ENCODE data around the gene CDYL2.
"Not testable (repeated sequence)": the region's sequence is repeated elsewhere in the genome, so short reads cannot be mapped to it uniquely, and the experiment has no call there.

Gene CDYL2

DNA sequence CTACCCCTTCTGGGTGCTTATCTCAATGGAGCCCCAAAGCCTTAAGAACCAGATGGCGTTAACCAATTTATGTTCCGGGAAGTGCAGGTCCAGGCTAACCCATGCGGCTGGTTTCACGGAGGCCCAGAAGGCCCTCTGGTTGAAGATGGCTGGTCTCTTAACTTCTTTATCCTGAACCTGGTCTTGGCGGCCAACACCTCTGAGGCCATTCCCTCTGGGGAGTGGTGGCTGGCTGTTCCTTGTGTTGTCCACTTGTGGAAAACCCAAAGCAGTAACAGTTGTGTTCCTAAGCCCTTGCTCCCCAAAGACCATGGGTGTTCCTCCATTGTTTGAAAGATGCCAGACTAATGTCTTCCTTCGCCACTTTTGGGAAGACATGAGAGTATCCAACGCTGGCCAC, 1.5 kb downstream of the CDYL2 start:
- H3K9me3 Mint-ChIP-seq: no peaks in the 10 kb centered on the region
- peaks cover 18% of the 10 kb centered on the region for H3K27me3 Mint-ChIP-seq
- H3K4me1 Mint-ChIP-seq (ENCODE audit: low read depth): peaks cover 23% of the 10 kb centered on the region
- H3K27ac Mint-ChIP-seq: peak overlapping the region; percentile 85
- H3K36me3 Mint-ChIP-seq (ENCODE audit: low read depth): peaks cover 8% of the 10 kb centered on the region
- peak overlapping the region; percentile 59 for H3K4me3 Mint-ChIP-seq
- intact Hi-C loops (cut with micrococcal nuclease): loop anchor here (5.0 kb wide), 1 partner anchor 261 kb away; the partner anchor contains the start of gene DYNLRB2

GRCh38 chr16:80802138-80802537, 2.3 kb downstream of the CDYL2 start:
- Mint-ChIP-seq H3K27me3 (peaks cover 18% of the 10 kb centered on the region), H3K4me1 (ENCODE audit: low read depth) (peaks cover 23% of the 10 kb centered on the region), H3K9me3 (no peaks in the 10 kb centered on the region), H3K27ac (no peak overlapping the region), H3K36me3 (ENCODE audit: low read depth) (peaks cover 8% of the 10 kb centered on the region), H3K4me3 (no peak overlapping the region)
- intact Hi-C loops (cut with micrococcal nuclease): loop anchor here (5.0 kb wide), 1 partner anchor 260 kb away; the partner anchor contains the start of gene DYNLRB2

GRCh38 chr16:80794071-80794470, 10.3 kb downstream of the CDYL2 start:
- H3K36me3 Mint-ChIP-seq (ENCODE audit: low read depth): no peaks in the 10 kb centered on the region

GRCh38 chr16:80792031-80792430, 12.4 kb downstream of the CDYL2 start:
- no peaks in the 10 kb centered on the region for H3K27me3 Mint-ChIP-seq
- H3K4me3 Mint-ChIP-seq: no peak overlapping the region
- H3K9me3 Mint-ChIP-seq: no peaks in the 10 kb centered on the region
- no peaks in the 10 kb centered on the region for H3K4me1 Mint-ChIP-seq (ENCODE audit: low read depth)
- no peak overlapping the region for H3K27ac Mint-ChIP-seq
- H3K36me3 Mint-ChIP-seq (ENCODE audit: low read depth): no peaks in the 10 kb centered on the region
- intact Hi-C loops (cut with micrococcal nuclease): no loop called here

More at GRCh38 chr16:80794071-80794470, 10.3 kb downstream of the CDYL2 start:
- H3K4me1 Mint-ChIP-seq (ENCODE audit: low read depth): no peaks in the 10 kb centered on the region
- no peaks in the 10 kb centered on the region for H3K27me3 Mint-ChIP-seq
- H3K27ac Mint-ChIP-seq: no peak overlapping the region
- H3K9me3 Mint-ChIP-seq: no peaks in the 10 kb centered on the region
- H3K4me3 Mint-ChIP-seq: no peak overlapping the region
- intact Hi-C loops (cut with micrococcal nuclease): no loop called here

GRCh38 chr16:80791411-80791810, 13.0 kb downstream of the CDYL2 start:
- H3K4me3 Mint-ChIP-seq: no peak overlapping the region
- H3K4me1 Mint-ChIP-seq (ENCODE audit: low read depth): no peaks in the 10 kb centered on the region
- intact Hi-C loops (cut with micrococcal nuclease): no loop called here
- no peaks in the 10 kb centered on the region for H3K27me3 Mint-ChIP-seq
- peaks cover 3% of the 10 kb centered on the region for H3K9me3 Mint-ChIP-seq
- H3K27ac Mint-ChIP-seq: no peak overlapping the region
- no peaks in the 10 kb centered on the region for H3K36me3 Mint-ChIP-seq (ENCODE audit: low read depth)

DNA sequence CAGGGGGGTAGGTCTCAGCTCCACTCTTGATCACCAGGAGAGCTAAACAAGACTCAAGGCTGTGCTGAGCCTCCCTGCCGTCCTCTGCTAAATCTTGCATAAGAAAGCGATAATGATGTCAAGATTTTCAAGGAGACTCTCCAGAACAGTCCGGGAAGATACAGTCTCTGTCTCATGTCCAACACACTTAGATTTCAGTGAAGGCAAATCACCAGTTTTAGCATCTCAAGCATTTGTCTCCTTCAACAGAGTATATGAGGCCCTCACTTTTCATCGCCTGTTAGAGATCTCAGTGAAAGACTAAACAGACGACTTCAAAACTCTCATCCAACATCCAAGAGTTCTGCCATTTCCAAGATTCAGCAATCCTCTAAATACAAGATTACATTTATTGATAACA, 13.6 kb downstream of the CDYL2 start:
- H3K27me3 Mint-ChIP-seq: no peaks in the 10 kb centered on the region
- no peaks in the 10 kb centered on the region for H3K4me1 Mint-ChIP-seq (ENCODE audit: low read depth)
- no peaks in the 10 kb centered on the region for H3K36me3 Mint-ChIP-seq (ENCODE audit: low read depth)
- H3K9me3 Mint-ChIP-seq: peaks cover 9% of the 10 kb centered on the region
- no peak overlapping the region for H3K4me3 Mint-ChIP-seq
- no peak overlapping the region for H3K27ac Mint-ChIP-seq
- intact Hi-C loops (cut with micrococcal nuclease): no loop called here

- H3K9me3 Mint-ChIP-seq: peaks cover 28% of the 10 kb centered on the region
- no peaks in the 10 kb centered on the region for H3K27me3 Mint-ChIP-seq
- H3K36me3 Mint-ChIP-seq (ENCODE audit: low read depth): no peaks in the 10 kb centered on the region
- H3K27ac Mint-ChIP-seq: no peak overlapping the region
- H3K4me3 Mint-ChIP-seq: no peak overlapping the region
- peaks cover 4% of the 10 kb centered on the region for H3K4me1 Mint-ChIP-seq (ENCODE audit: low read depth)
- intact Hi-C loops (cut with micrococcal nuclease): no loop called here
Measured at GRCh38 chr16:80788027-80788426, 16.4 kb downstream of the CDYL2 start.

DNA sequence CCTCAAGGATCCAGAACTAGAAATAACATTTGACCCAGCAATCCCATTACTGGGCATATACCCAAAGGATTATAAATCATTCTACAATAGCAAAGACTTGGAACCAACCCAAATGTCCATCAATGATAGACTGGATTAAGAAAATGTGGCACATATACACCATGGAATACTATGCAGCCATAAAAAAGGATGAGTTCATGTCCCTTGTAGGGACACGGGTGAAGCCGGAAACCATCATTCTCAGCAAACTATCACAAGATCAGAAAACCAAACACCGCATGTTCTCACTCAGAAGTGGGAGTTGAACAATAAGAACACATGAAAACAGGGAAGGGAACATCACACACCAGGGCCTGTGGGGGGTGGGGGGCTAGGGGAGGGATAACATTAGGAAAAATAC, 17.8 kb downstream of the CDYL2 start:
- not testable (repeated sequence) for H3K27ac Mint-ChIP-seq

DNA sequence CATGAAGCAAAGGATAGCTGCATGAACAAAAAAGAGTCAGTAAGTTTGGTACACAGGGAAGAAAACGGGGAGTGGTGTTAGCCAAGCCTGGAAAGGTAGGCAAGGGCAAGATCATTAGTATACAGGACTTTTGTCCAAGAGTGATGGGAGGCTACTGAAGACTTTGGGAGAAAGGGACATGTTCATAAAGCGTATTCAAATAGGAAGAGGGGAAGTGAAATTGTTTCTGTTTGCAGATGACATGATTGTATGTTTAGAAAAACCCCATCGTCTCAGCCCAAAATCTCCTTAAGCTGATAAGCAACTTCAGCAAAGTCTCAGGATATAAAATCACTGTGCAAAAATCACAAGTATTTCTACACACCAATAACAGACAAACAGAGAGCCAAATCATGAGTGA, 19.4 kb downstream of the CDYL2 start:
- no peaks in the 10 kb centered on the region for H3K27me3 Mint-ChIP-seq
- no peak overlapping the region for H3K4me3 Mint-ChIP-seq
- H3K36me3 Mint-ChIP-seq (ENCODE audit: low read depth): no peaks in the 10 kb centered on the region
- intact Hi-C loops (cut with micrococcal nuclease): no loop called here
- peaks cover 53% of the 10 kb centered on the region for H3K9me3 Mint-ChIP-seq
- H3K27ac Mint-ChIP-seq: no peak overlapping the region
- peaks cover 4% of the 10 kb centered on the region for H3K4me1 Mint-ChIP-seq (ENCODE audit: low read depth)

More for the DNA sequence above, 17.8 kb downstream of the CDYL2 start:
- intact Hi-C loops (cut with micrococcal nuclease); H3K36me3 Mint-ChIP-seq (ENCODE audit: low read depth); H3K27me3 Mint-ChIP-seq; H3K4me3 Mint-ChIP-seq; H3K4me1 Mint-ChIP-seq (ENCODE audit: low read depth): not testable (repeated sequence)
- peaks cover 43% of the 10 kb centered on the region for H3K9me3 Mint-ChIP-seq

DNA sequence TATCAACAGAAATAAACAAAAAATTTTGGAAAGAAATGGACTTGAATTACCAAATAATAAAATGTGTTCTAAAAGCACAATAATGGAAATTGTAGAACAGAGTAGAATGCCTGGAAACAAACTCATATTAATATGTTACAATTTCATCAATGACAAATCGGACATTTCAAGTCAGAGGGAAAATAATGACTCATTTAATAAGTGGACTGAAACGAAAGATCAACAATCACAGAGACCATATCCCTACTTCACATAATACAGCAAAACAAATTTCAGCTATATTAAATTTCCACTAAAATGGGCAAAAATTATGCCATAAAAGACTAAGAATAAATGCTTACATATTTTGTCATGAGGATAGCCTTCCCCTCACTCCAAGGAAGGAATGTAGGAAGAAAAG, 25.7 kb downstream of the CDYL2 start:
- no peaks in the 10 kb centered on the region for H3K36me3 Mint-ChIP-seq (ENCODE audit: low read depth)
- H3K4me1 Mint-ChIP-seq (ENCODE audit: low read depth): no peaks in the 10 kb centered on the region
- intact Hi-C loops (cut with micrococcal nuclease): no loop called here
- H3K27me3 Mint-ChIP-seq: no peaks in the 10 kb centered on the region
- peaks cover 29% of the 10 kb centered on the region for H3K9me3 Mint-ChIP-seq
- no peak overlapping the region for H3K4me3 Mint-ChIP-seq
- H3K27ac Mint-ChIP-seq: no peak overlapping the region

DNA sequence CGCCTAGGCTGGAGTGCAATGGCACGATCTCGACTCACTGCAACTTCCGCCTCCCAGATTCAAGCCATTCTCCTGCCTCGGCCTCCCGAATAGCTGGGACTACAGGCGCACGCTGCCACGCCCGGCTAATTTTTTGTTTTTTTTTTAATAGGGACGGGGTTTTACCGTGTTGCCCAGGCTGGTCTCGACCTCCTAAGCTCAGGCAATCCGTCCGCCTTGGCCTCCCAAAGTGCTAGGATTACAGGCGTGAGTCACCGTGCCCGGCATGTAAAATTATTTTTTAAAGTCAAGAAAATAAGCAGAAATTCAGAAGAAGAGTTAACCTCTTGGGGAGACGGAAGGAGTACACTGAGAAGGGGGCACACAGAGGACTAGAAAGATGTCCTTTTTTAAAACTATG, 27.5 kb downstream of the CDYL2 start:
- Mint-ChIP-seq H3K4me1 (ENCODE audit: low read depth) (no peaks in the 10 kb centered on the region), H3K27me3 (no peaks in the 10 kb centered on the region), H3K4me3 (no peak overlapping the region), H3K9me3 (peaks cover 21% of the 10 kb centered on the region), H3K27ac (no peak overlapping the region), H3K36me3 (ENCODE audit: low read depth) (no peaks in the 10 kb centered on the region)
- intact Hi-C loops (cut with micrococcal nuclease): no loop called here

DNA sequence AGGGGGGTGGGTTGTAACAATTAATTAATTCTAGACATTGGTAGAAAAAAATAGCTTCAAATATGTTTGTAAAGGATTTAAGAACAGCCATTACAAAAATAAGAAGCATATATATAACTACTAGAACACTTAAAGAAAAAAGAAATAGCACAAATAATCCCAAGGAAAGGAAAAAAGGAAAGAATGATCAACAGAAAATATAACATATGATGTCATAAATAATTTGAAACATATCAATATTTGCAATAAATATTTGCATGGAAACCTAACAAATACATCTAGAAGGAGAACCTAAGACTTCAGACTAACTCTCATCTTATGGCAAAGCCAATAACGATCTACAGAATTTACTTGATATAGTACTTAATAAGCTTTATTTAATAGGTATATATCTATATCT, 28.9 kb downstream of the CDYL2 start:
- H3K9me3 Mint-ChIP-seq: peaks cover 13% of the 10 kb centered on the region

GRCh38 chr16:80766798-80767197, 37.6 kb downstream of the CDYL2 start:
- Mint-ChIP-seq H3K27ac (no peak overlapping the region), H3K36me3 (ENCODE audit: low read depth) (no peaks in the 10 kb centered on the region)
- intact Hi-C loops (cut with micrococcal nuclease): no loop called here

More for the DNA sequence above, 28.9 kb downstream of the CDYL2 start:
- Mint-ChIP-seq H3K27ac (no peak overlapping the region), H3K4me3 (no peak overlapping the region), H3K27me3 (no peaks in the 10 kb centered on the region), H3K36me3 (ENCODE audit: low read depth) (no peaks in the 10 kb centered on the region), H3K4me1 (ENCODE audit: low read depth) (no peaks in the 10 kb centered on the region)
- intact Hi-C loops (cut with micrococcal nuclease): no loop called here

GRCh38 chr16:80759419-80760162, 44.8 kb downstream of the CDYL2 start:
- peaks cover 5% of the 10 kb centered on the region for H3K4me1 Mint-ChIP-seq (ENCODE audit: low read depth)
- H3K27ac Mint-ChIP-seq: no peak overlapping the region
- intact Hi-C loops (cut with micrococcal nuclease): no loop called here
- H3K9me3 Mint-ChIP-seq: no peaks in the 10 kb centered on the region
- H3K36me3 Mint-ChIP-seq (ENCODE audit: low read depth): no peaks in the 10 kb centered on the region
- H3K27me3 Mint-ChIP-seq: no peaks in the 10 kb centered on the region
- H3K4me3 Mint-ChIP-seq: no peak overlapping the region

More at GRCh38 chr16:80766798-80767197, 37.6 kb downstream of the CDYL2 start:
- Mint-ChIP-seq H3K4me3 (no peak overlapping the region), H3K4me1 (ENCODE audit: low read depth) (no peaks in the 10 kb centered on the region), H3K27me3 (no peaks in the 10 kb centered on the region), H3K9me3 (peaks cover 6% of the 10 kb centered on the region)

DNA sequence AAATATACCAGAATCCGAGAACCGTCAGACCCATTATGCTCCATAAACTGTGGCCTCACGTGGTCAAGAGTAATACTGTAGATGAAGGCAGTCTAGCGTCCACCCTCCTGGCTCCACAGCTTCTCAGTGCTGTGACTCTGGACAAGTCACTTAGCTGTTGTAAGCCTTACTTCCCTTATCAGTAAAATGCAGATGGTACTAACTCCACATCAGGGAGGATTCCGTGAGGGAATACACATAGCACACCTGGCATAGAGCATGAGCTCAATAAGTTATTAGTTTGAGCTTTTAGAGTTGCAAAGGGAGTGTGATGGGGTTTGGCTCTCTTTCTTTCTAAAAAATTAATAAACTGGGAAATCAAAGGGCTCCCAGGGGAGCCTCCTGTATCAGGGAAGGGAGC, 49.9 kb downstream of the CDYL2 start:
- Mint-ChIP-seq H3K4me3 (no peak overlapping the region), H3K9me3 (no peaks in the 10 kb centered on the region), H3K36me3 (ENCODE audit: low read depth) (no peaks in the 10 kb centered on the region), H3K4me1 (ENCODE audit: low read depth) (peaks cover 3% of the 10 kb centered on the region), H3K27ac (no peak overlapping the region), H3K27me3 (no peaks in the 10 kb centered on the region)
- intact Hi-C loops (cut with micrococcal nuclease): no loop called here
